ENCODE measurements around the gene PPP2R3A.

PPP2R3A gene

DNA sequence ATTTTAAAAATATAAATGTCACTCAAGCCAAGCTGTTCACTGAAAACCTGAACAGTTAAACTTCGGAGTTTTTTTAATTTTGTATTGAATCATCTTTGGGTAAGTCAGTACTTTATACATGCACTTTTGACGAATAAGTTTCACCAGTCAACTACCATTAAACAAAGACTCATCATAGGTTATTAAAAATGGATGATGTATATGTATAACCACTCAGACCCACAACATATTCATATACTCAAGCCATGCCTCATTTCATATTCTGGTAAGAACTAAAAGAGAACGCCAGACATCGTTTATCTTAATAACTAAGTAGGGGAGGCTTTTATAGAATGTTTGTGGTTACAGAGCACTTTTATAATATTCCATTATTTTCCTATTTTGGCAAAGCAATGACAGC, 212.3 kb downstream of the PPP2R3A start:
- no peak for DNase-seq (ENCODE audit: low spot score)
- Histone ChIP-seq H3K4me3 (no peak overlapping the region), H3K27ac (no peak overlapping the region)
- TF ChIP-seq, protein P1, sequence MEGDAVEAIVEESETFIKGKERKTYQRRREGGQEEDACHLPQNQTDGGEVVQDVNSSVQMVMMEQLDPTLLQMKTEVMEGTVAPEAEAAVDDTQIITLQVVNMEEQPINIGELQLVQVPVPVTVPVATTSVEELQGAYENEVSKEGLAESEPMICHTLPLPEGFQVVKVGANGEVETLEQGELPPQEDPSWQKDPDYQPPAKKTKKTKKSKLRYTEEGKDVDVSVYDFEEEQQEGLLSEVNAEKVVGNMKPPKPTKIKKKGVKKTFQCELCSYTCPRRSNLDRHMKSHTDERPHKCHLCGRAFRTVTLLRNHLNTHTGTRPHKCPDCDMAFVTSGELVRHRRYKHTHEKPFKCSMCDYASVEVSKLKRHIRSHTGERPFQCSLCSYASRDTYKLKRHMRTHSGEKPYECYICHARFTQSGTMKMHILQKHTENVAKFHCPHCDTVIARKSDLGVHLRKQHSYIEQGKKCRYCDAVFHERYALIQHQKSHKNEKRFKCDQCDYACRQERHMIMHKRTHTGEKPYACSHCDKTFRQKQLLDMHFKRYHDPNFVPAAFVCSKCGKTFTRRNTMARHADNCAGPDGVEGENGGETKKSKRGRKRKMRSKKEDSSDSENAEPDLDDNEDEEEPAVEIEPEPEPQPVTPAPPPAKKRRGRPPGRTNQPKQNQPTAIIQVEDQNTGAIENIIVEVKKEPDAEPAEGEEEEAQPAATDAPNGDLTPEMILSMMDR (IDR thresholded peaks at IDR 0.05), result no peak

DNA sequence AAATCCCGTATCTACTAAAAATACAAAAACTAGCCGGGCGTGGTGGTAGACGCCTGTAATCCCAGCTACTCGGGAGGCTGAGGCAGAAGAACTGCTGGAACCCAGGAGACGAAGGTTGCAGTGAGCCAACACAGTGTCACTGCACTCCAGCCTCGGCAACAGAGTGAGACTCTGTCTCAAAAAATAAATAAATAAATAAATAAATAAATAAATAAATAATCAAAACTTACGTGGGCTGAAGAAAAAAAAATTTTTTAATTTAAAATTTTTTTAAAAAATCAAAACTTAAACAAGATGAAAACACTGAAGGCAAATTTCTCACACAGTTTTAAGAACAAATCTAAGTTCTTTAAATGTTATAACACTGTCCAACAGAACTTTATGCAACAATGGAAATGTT, 216.2 kb downstream of the PPP2R3A start:
- H3K4me3 ChIP-seq, result no peak overlapping the region
- H3K27ac ChIP-seq, result no peak overlapping the region
- TF ChIP-seq, protein P1 (IDR thresholded peaks at IDR 0.05), result no peak
- DNase-seq (ENCODE audit: low spot score), result no peak

DNA sequence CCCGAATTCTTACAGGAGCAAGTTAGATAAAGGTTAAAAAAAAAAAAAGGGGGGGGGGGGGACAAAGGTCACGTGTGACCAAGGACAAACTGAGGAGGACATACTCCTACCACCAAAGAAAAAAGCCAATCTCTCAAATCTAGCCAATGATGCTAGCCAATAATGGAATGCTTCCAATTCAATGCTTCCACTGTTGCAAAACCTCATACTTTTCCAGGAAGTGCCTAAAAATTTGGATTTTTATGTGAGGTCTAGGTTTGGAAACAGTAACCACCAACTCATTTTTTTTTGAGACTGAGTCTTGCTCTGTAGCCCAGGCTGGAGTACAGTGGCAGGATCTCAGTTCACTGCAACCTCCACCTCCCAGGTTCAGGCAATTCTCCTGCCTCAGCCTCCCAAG, 219.2 kb downstream of the PPP2R3A start:
- TF ChIP-seq, protein P1 (IDR thresholded peaks at IDR 0.05), result no peak
- Histone ChIP-seq H3K4me3 (no peak overlapping the region), H3K27ac (no peak overlapping the region)
- no peak for DNase-seq (ENCODE audit: low spot score)

DNA sequence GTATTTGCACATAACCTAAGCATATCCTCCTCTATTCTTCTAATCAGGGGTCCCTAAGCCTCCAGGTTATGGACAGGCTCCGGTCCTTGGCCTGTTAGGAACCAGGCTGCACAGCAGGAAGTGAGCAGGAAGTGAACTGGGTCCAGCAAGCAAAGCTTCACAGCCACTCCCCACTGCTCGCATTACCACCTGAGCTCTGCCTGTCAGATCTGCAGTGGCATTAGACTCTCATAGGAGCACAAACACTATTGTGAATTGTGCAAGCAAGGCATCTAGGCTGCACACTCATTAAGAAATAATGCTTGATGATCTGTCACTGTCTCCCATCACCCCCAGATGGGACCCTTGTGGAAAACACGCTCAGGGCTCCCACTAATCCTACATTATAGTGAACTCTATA, 220.8 kb downstream of the PPP2R3A start:
- no peak overlapping the region for H3K27ac ChIP-seq
- DNase-seq (ENCODE audit: low spot score), result no peak
- H3K4me3 ChIP-seq, result peak overlapping the region; percentile 1
- TF ChIP-seq, protein P1 (IDR thresholded peaks at IDR 0.05), result no peak

DNA sequence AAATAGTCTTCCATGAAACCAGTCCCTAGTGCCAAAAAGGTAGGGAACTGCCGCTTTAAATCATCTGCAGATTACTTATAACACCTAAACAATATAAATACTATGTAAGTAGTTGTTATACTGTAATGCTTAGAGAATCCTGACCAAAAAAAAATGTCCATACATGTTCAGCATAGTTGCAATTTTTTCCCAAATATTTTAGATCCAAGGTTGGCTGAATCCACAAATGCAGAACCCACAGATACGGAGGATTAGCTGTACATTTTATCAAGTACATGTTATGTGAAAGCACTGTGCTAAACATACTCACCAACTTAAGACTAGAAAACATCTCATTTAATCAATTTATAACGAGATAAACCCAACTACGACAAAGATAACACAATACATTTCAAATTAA, 221.3 kb downstream of the PPP2R3A start:
- DNase-seq (ENCODE audit: low spot score), result no peak
- TF ChIP-seq, protein P1 (IDR thresholded peaks at IDR 0.05), result no peak
- Histone ChIP-seq H3K27ac (no peak overlapping the region), H3K4me3 (no peak overlapping the region)

DNA sequence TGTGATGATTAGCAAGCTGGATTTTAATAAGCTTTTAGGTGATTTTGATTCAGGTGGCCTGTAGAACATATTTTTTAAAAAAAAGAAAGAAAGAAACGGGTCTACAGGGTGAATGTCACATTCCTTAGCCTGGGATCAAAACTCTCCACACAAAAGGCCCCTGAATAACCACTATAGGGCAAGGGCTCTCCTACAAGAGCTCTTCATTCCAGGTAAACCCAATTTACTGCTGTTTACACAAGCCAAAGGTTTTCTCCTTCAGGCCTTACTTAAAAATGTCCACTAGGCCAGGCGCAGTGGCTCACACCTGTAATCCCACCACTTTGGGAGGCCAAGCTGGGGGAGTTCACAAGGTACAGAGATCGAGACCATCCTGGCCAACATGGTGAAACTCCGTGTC, 222.3 kb downstream of the PPP2R3A start:
- TF ChIP-seq, protein P1 (IDR thresholded peaks at IDR 0.05), result no peak
- DNase-seq (ENCODE audit: low spot score), result no peak
- H3K4me3 ChIP-seq, result no peak overlapping the region
- H3K27ac ChIP-seq, result no peak overlapping the region

DNA sequence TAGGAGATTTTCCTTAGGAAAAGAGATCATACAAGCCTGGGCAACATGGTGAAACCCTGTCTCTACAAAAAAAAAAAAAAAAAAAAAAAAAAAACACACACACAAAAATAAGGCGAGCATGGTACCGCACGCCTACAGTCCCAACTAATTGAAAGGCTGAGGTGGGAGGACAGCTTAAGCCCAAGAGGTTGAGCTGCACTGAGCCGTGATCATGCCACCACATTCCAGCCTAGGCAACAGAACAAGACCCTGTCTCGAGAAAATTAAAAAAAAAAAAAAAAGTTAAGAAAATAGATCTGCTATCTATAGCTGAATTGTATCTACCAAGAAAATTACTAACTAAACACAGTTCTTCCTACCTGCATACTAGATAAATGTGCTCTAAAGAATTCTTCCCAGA, 223.5 kb downstream of the PPP2R3A start:
- Histone ChIP-seq H3K4me3 (no peak overlapping the region), H3K27ac (no peak overlapping the region)
- TF ChIP-seq, protein P1 (IDR thresholded peaks at IDR 0.05), result no peak
- DNase-seq (ENCODE audit: low spot score), result no peak
